ENCODE data around the gene CFAP61.

GRCh38 chr20:20009784-20010253 lies 42.5 kb upstream of the CFAP61 start:
- TF ChIP-seq SIN3A (IDR thresholded peaks at IDR 0.05; ENCODE audit: borderline replicate concordance, insufficient read depth, low read depth, low read length) (no peak), POLR2AphosphoS5 (IDR thresholded peaks at IDR 0.05; ENCODE audit: low read depth, low read length) (no peak), TCF7L2 (IDR thresholded peaks at IDR 0.05; ENCODE audit: low read depth, low read length) (no peak)
- TF ChIP-seq, protein P1, sequence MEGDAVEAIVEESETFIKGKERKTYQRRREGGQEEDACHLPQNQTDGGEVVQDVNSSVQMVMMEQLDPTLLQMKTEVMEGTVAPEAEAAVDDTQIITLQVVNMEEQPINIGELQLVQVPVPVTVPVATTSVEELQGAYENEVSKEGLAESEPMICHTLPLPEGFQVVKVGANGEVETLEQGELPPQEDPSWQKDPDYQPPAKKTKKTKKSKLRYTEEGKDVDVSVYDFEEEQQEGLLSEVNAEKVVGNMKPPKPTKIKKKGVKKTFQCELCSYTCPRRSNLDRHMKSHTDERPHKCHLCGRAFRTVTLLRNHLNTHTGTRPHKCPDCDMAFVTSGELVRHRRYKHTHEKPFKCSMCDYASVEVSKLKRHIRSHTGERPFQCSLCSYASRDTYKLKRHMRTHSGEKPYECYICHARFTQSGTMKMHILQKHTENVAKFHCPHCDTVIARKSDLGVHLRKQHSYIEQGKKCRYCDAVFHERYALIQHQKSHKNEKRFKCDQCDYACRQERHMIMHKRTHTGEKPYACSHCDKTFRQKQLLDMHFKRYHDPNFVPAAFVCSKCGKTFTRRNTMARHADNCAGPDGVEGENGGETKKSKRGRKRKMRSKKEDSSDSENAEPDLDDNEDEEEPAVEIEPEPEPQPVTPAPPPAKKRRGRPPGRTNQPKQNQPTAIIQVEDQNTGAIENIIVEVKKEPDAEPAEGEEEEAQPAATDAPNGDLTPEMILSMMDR (IDR thresholded peaks at IDR 0.05): no peak
